Calu3 (cell line): ENCODE data around the gene HOXC4. TPM values are rescaled to one million over a fixed set of nuclear protein-coding genes. Genes with fewer than 3 reads are reported as not detected.
"Not testable (repeated sequence)": the region's sequence is repeated elsewhere in the genome, so short reads cannot be mapped to it uniquely, and the experiment has no call there.

Experiments
- BruUV-seq: library from RNA; stranded (reverse); fragments of 400-500 nt; replicated peaks from 2 replicates; lab custom pipeline; 2021; lab: Mats Ljungman, UMichigan
- CTCF ChIA-PET: fragments of 300-600 bp; sonication (Branson Sonifier 250); formaldehyde crosslinking; loops from one replicate; lab custom pipeline; 2022; ENCODE audit warnings: antibody characterized with exemption; lab: Charles Lee
- DNase-seq: peaks from one replicate; pipeline ENCODE4 v3.0.0; 2022
- H3K27ac Mint-ChIP-seq: one replicate; pipeline ENCODE4 v1.8.0; 2022; ENCODE audit warnings: mixed read lengths; ENCODE audit not compliant: unreplicated experiment
- H3K27me3 Mint-ChIP-seq: one replicate; pipeline ENCODE4 v1.8.0; 2022; ENCODE audit warnings: mixed read lengths; ENCODE audit not compliant: unreplicated experiment
- H3K36me3 Mint-ChIP-seq: one replicate; pipeline ENCODE4 v1.8.0; 2022; ENCODE audit warnings: mild to moderate bottlenecking, moderate library complexity, mixed read lengths; ENCODE audit not compliant: insufficient read depth, unreplicated experiment
- H3K4me1 Mint-ChIP-seq: one replicate; pipeline ENCODE4 v1.8.0; 2022; ENCODE audit warnings: mild to moderate bottlenecking, low read depth, mixed read lengths; ENCODE audit not compliant: unreplicated experiment
- H3K4me3 Mint-ChIP-seq: one replicate; pipeline ENCODE4 v1.8.0; 2022; ENCODE audit warnings: mild to moderate bottlenecking, low read depth, moderate library complexity, mixed read lengths; ENCODE audit not compliant: unreplicated experiment
- H3K9me3 Mint-ChIP-seq: one replicate; pipeline ENCODE4 v1.8.0; 2022; ENCODE audit warnings: low read depth, mixed read lengths; ENCODE audit not compliant: unreplicated experiment
- intact Hi-C: fragments of 100-400 bp; cut with micrococcal nuclease; formaldehyde crosslinking; loops from one replicate; pipeline ENCODE4 v1.10.0; 2022; ENCODE audit not compliant: unreplicated experiment
- total RNA-seq: library from RNA; stranded (reverse); gene quantifications from 2 replicates; pipeline ENCODE4 v1.2.3, GENCODE V29; 2022
- TF ChIP-seq, protein P1 (sequence below): fragments of 200-600 bp; IDR thresholded peaks from one replicate; pipeline ENCODE4 v1.8.0; 2022; ENCODE audit warnings: antibody characterized with exemption; ENCODE audit not compliant: unreplicated experiment

Gene HOXC4
- total RNA-seq, 1 experiment from 2014 or later, result 0.57 TPM

DNA sequence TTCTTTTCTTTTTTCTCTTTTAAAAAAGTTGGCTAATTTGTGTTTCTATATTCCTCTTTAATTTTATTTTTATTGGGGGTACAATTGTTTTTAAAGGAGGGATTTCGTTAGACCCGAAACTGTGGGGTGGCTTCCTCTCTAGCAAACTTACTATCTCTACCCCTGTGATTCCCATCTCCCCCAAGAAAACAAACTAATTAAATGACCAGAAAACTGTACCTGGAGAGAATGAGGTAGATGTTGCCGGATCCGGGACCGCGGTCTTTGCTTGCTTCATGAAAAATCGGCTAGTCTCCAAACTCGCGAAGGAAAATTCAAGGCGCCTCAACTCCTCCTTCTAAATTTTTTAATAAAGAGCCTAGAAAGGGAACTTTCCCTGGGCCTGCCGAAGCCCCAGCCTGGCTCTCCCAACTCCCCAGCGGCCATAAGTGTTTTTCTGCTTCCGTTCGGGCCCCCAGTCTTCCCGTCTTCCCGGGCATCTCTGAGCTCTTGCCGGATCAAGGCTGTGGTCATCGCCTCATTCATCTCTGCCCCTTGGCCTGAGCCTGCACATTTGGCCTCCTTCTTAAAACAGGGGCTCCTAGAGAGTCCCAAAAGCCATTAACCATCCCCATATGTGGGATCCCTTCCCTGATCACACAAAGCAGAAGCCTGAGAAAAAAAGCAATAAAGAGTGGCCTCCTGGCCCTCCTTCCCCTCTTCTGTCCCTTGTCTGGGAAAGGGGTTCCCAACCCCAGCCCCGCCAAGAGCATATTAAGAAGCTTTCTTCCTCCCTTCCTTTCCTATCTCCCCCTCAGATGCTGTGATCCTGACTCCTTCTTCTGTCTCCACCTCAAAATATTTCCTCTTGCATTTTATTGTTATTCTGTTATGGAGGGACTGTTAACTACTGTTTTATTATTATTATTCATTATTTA lies 26.6 kb downstream of the HOXC4 start:
- H3K4me1 Mint-ChIP-seq, H3K9me3 Mint-ChIP-seq, BruUV-seq, H3K36me3 Mint-ChIP-seq, CTCF ChIA-PET, DNase-seq, H3K4me3 Mint-ChIP-seq, intact Hi-C loops, H3K27ac Mint-ChIP-seq: not testable (repeated sequence)
- peaks cover 61% of the 10 kb centered on the region for H3K27me3 Mint-ChIP-seq

- intact Hi-C loops, H3K27ac Mint-ChIP-seq, BruUV-seq, H3K36me3 Mint-ChIP-seq, CTCF ChIA-PET, H3K4me3 Mint-ChIP-seq, H3K4me1 Mint-ChIP-seq, DNase-seq, H3K9me3 Mint-ChIP-seq: not testable (repeated sequence)
- peaks cover 69% of the 10 kb centered on the region for H3K27me3 Mint-ChIP-seq
Observed at GRCh38 chr12:54081053-54081514, 27.4 kb downstream of the HOXC4 start.

DNA sequence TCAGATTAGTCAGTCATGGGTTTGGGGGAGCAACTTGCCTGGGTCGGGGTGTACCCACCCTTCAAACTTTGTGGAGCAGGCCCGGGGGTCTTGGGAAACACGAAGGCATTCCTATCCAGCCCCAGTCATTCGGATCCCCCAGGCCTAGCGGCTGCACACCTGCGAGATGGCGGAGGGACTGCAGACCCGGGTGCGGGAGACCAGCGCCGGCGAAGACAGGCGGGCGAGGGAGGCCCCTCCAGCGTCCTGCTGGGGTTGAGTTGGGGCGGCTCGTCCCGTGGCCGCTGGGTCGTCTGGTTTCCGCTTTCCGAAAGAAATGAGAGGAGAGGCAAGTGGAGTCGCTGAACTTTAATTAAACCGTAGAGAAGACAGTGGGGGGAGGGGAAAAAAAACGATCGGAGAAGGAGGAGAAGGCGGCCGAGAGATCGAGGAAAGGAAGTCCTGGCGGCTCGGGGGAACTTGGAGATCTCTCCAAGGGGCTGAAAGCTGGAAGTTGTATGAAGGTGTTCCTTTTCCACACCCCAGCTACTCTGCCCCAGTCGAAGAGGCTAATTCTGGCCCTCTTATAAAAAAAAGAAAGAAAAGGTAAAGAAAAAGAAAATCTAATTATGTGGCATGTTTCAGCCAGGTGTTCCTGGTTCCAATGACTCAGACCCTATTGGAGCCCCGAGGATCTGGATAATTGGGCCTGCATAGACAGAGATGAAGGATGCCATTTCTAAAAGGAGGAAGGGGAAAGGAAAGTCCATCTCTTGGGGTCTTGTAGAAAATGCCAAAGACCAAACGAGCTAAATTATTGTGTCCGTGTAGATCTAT lies 28.2 kb downstream of the HOXC4 start:
- CTCF ChIA-PET, H3K27ac Mint-ChIP-seq, H3K36me3 Mint-ChIP-seq, BruUV-seq, H3K4me1 Mint-ChIP-seq, intact Hi-C loops, DNase-seq, H3K9me3 Mint-ChIP-seq: not testable (repeated sequence)
- Mint-ChIP-seq H3K27me3 (peaks cover 76% of the 10 kb centered on the region), H3K4me3 (peak overlapping the region; percentile 44)

GRCh38 chr12:54082397-54082892 lies 28.8 kb downstream of the HOXC4 start:
- DNase-seq, result peak; percentile 38
- Mint-ChIP-seq H3K27ac (no peak overlapping the region), H3K9me3 (no peaks in the 10 kb centered on the region), H3K27me3 (peaks cover 78% of the 10 kb centered on the region), H3K4me3 (peak overlapping the region; percentile 44), H3K36me3 (no peaks in the 10 kb centered on the region), H3K4me1 (no peaks in the 10 kb centered on the region)
- intact Hi-C loops, result no loop called here
- CTCF ChIA-PET, result no interaction called here
- no TSS peak for BruUV-seq
- TF ChIP-seq, protein P1, sequence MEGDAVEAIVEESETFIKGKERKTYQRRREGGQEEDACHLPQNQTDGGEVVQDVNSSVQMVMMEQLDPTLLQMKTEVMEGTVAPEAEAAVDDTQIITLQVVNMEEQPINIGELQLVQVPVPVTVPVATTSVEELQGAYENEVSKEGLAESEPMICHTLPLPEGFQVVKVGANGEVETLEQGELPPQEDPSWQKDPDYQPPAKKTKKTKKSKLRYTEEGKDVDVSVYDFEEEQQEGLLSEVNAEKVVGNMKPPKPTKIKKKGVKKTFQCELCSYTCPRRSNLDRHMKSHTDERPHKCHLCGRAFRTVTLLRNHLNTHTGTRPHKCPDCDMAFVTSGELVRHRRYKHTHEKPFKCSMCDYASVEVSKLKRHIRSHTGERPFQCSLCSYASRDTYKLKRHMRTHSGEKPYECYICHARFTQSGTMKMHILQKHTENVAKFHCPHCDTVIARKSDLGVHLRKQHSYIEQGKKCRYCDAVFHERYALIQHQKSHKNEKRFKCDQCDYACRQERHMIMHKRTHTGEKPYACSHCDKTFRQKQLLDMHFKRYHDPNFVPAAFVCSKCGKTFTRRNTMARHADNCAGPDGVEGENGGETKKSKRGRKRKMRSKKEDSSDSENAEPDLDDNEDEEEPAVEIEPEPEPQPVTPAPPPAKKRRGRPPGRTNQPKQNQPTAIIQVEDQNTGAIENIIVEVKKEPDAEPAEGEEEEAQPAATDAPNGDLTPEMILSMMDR, result no peak

DNA sequence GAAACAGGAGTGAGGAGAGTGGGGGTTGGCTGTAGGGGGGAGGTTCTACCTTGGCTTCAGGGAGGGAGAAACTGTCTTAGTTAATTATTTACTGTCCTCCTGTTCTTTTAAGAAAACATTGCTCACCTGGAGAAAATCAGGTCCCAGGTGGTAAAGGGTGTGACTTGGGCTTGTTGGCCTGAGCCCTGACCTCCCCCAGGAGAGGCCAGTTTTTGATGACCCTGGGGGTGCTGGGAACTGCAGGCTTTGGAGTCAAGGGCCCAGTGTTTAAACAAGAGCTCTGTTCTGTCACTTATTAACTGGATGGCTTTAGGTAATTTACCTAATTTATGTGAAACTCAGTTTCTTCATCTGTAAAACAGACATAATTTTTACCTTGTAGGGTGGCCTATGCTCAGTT lies 34.4 kb downstream of the HOXC4 start:
- BruUV-seq, DNase-seq, H3K27ac Mint-ChIP-seq, H3K9me3 Mint-ChIP-seq, H3K4me3 Mint-ChIP-seq, H3K36me3 Mint-ChIP-seq, H3K4me1 Mint-ChIP-seq, CTCF ChIA-PET: not testable (repeated sequence)
- intact Hi-C loops, result loop anchor here (5.0 kb wide), 1 partner anchor 49 kb away; no protein-coding TSS in a partner anchor
- peaks cover 76% of the 10 kb centered on the region for H3K27me3 Mint-ChIP-seq

GRCh38 chr12:54089465-54089864 lies 35.8 kb downstream of the HOXC4 start:
- H3K9me3 Mint-ChIP-seq, H3K36me3 Mint-ChIP-seq, H3K27ac Mint-ChIP-seq, CTCF ChIA-PET, BruUV-seq, H3K4me3 Mint-ChIP-seq, DNase-seq, H3K4me1 Mint-ChIP-seq: not testable (repeated sequence)
- intact Hi-C loops, result loop anchor here (5.0 kb wide), 1 partner anchor 48 kb away; no protein-coding TSS in a partner anchor
- peaks cover 76% of the 10 kb centered on the region for H3K27me3 Mint-ChIP-seq

DNA sequence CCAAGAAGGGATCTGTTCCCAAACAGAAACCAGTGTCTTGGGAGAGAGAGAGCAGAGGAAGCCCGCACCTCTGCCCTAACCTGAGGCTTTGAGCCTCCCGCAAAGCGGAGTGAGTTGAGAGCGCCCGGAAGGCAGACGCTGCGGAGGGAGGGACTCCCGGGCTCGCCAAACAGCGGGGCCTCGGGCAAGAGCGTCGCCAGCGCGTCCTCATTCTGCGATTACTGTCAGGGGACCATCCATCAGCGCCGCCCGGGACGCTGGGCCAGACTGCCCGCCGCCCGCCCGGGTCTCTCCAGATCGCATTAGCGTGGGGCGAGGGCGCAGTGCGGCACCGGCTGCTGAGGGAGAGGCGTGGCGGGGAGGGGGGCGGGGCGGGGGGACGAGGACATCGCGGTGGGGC lies 36.7 kb downstream of the HOXC4 start:
- DNase-seq, intact Hi-C loops, BruUV-seq, H3K27ac Mint-ChIP-seq, CTCF ChIA-PET, H3K36me3 Mint-ChIP-seq, H3K4me1 Mint-ChIP-seq, H3K9me3 Mint-ChIP-seq: not testable (repeated sequence)
- Mint-ChIP-seq H3K4me3 (peak overlapping the region; percentile 37), H3K27me3 (peaks cover 73% of the 10 kb centered on the region)

GRCh38 chr12:54092943-54093342 lies 39.3 kb downstream of the HOXC4 start:
- BruUV-seq, intact Hi-C loops, CTCF ChIA-PET, H3K4me1 Mint-ChIP-seq, H3K4me3 Mint-ChIP-seq, H3K9me3 Mint-ChIP-seq, H3K36me3 Mint-ChIP-seq, DNase-seq, H3K27ac Mint-ChIP-seq: not testable (repeated sequence)
- H3K27me3 Mint-ChIP-seq, result peaks cover 56% of the 10 kb centered on the region
